Endothelial cell (in vitro differentiated cells): ENCODE data around the gene SRRT. TPM values are rescaled to one million over a fixed set of nuclear protein-coding genes. Genes with fewer than 3 reads are reported as not detected.
A peak's percentile ranks its signal among the peaks of the same experiment; 100 is the strongest.

Experiments
- DNase-seq: peaks from one replicate; pipeline ENCODE4 v3.0.0; 2021; ENCODE audit warnings: low spot score
- H3K27ac Mint-ChIP-seq: one replicate; pipeline ENCODE4 v1.8.0; 2021; ENCODE audit warnings: mixed read lengths, inconsistent platforms; ENCODE audit not compliant: unreplicated experiment
- H3K27me3 Mint-ChIP-seq: one replicate; pipeline ENCODE4 v1.8.0; 2021; ENCODE audit warnings: mild to moderate bottlenecking, moderate library complexity, mixed read lengths, inconsistent platforms; ENCODE audit not compliant: unreplicated experiment
- H3K36me3 Mint-ChIP-seq: one replicate; pipeline ENCODE4 v1.8.0; 2021; ENCODE audit warnings: mild to moderate bottlenecking, low read depth, mixed read lengths, inconsistent platforms; ENCODE audit not compliant: unreplicated experiment
- H3K4me1 Mint-ChIP-seq: one replicate; pipeline ENCODE4 v1.8.0; 2021; ENCODE audit warnings: mild to moderate bottlenecking, mixed read lengths, inconsistent platforms; ENCODE audit not compliant: unreplicated experiment
- H3K4me3 Mint-ChIP-seq: one replicate; pipeline ENCODE4 v1.8.0; 2021; ENCODE audit warnings: mild to moderate bottlenecking, mixed read lengths, inconsistent platforms; ENCODE audit not compliant: unreplicated experiment
- H3K9me3 Mint-ChIP-seq: one replicate; pipeline ENCODE4 v1.8.0; 2021; ENCODE audit warnings: mixed read lengths, inconsistent platforms; ENCODE audit not compliant: unreplicated experiment
- total RNA-seq: library from RNA; stranded (reverse); fragmentation: NEBNext Ultra II Directional; extraction: Animal tissue kit (Norgen Biotek cat#: 25700); gene quantifications from one replicate; pipeline ENCODE4 v1.2.1, GENCODE V29; 2021; ENCODE audit not compliant: unreplicated experiment
- TF ChIP-seq, protein P1 (sequence below): fragments of 200-600 bp; sonication (generic); IDR thresholded peaks from one replicate; pipeline ENCODE4 v1.5.0; 2021; ENCODE audit warnings: antibody characterized with exemption; ENCODE audit not compliant: unreplicated experiment

Gene SRRT
- total RNA-seq, 1 donor from 2014 or later: 173 TPM

GRCh38 chr7:100875356-100875751 lies 451 bp downstream of the SRRT start:
- Mint-ChIP-seq H3K4me1 (peaks cover 41% of the 10 kb centered on the region), H3K36me3 (peaks cover 43% of the 10 kb centered on the region), H3K27ac (peak overlapping the region; percentile 87), H3K9me3 (no peaks in the 10 kb centered on the region), H3K4me3 (peak overlapping the region; percentile 98), H3K27me3 (peaks cover 25% of the 10 kb centered on the region)
- TF ChIP-seq, protein P1, sequence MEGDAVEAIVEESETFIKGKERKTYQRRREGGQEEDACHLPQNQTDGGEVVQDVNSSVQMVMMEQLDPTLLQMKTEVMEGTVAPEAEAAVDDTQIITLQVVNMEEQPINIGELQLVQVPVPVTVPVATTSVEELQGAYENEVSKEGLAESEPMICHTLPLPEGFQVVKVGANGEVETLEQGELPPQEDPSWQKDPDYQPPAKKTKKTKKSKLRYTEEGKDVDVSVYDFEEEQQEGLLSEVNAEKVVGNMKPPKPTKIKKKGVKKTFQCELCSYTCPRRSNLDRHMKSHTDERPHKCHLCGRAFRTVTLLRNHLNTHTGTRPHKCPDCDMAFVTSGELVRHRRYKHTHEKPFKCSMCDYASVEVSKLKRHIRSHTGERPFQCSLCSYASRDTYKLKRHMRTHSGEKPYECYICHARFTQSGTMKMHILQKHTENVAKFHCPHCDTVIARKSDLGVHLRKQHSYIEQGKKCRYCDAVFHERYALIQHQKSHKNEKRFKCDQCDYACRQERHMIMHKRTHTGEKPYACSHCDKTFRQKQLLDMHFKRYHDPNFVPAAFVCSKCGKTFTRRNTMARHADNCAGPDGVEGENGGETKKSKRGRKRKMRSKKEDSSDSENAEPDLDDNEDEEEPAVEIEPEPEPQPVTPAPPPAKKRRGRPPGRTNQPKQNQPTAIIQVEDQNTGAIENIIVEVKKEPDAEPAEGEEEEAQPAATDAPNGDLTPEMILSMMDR: no peak
- no peak for DNase-seq

DNA sequence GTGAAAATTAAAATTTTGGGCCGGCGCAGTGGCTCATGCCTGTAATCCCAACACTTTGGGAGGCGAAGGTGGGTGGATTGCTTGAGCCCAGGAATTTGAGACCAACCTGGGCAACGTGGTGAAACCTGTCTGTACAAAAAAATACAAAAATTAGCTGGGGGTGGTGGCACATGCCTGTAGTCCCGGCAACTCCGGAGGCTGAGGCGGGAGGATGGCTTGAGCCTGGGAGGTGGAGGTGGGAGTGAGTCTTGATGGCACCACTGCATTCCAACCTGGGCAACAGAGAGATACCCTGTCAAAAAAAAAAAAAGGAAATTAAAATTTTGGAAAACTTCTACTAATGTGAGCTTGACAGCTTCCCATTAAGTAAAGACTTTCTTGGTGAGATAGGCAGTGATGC lies 3.1 kb downstream of the SRRT start:
- no peak overlapping the region for H3K27ac Mint-ChIP-seq
- peaks cover 36% of the 10 kb centered on the region for H3K4me1 Mint-ChIP-seq
- peaks cover 13% of the 10 kb centered on the region for H3K27me3 Mint-ChIP-seq
- H3K36me3 Mint-ChIP-seq: peaks cover 49% of the 10 kb centered on the region
- TF ChIP-seq, protein P1: no peak
- no peaks in the 10 kb centered on the region for H3K9me3 Mint-ChIP-seq
- no peak for DNase-seq
- H3K4me3 Mint-ChIP-seq: peak overlapping the region; percentile 47

GRCh38 chr7:100878685-100879084 lies 3.8 kb downstream of the SRRT start:
- peaks cover 18% of the 10 kb centered on the region for H3K27me3 Mint-ChIP-seq
- H3K4me1 Mint-ChIP-seq: peaks cover 43% of the 10 kb centered on the region
- H3K9me3 Mint-ChIP-seq: no peaks in the 10 kb centered on the region
- H3K4me3 Mint-ChIP-seq: no peak overlapping the region
- peak overlapping the region; percentile 31 for H3K27ac Mint-ChIP-seq
- DNase-seq: no peak
- peaks cover 52% of the 10 kb centered on the region for H3K36me3 Mint-ChIP-seq
- TF ChIP-seq, protein P1: no peak

DNA sequence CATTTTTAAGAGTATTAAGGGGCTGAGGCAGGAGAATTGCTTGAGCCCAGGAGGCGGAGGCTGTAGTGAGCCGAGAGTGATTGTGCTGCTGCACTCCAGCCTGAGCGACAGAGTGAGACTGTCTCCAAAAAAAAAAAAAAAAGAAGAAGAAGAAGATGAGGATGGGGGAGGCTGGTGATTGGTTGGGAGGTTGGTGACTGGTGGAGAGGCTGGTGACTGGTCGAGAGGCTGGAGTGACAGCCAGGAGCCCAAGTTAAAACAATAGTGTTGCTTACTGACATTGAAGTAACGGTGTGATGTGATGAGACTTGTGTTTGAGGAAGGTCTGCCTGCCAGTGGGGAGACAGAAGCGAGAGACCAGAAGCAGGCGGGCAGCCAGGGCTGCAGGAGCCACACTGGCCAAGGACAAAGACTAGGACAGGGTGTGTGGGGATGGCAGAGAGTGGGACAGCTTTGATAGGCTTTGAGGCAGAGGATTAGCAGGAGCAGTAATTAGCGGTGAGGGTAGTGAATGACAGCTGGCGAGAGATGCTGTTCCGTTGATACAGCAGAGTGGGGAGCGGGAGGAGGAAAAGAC lies 4.9 kb downstream of the SRRT start:
- H3K27ac Mint-ChIP-seq: no peak overlapping the region
- H3K27me3 Mint-ChIP-seq: peaks cover 14% of the 10 kb centered on the region
- no peaks in the 10 kb centered on the region for H3K9me3 Mint-ChIP-seq
- peak overlapping the region; percentile 13 for H3K4me3 Mint-ChIP-seq
- peaks cover 55% of the 10 kb centered on the region for H3K36me3 Mint-ChIP-seq
- TF ChIP-seq, protein P1: no peak
- no peak for DNase-seq
- peaks cover 52% of the 10 kb centered on the region for H3K4me1 Mint-ChIP-seq

- Mint-ChIP-seq H3K9me3 (no peaks in the 10 kb centered on the region), H3K4me3 (no peak overlapping the region), H3K4me1 (peaks cover 45% of the 10 kb centered on the region), H3K36me3 (peaks cover 60% of the 10 kb centered on the region), H3K27me3 (peaks cover 13% of the 10 kb centered on the region), H3K27ac (peak overlapping the region; percentile 18)
- TF ChIP-seq, protein P1: no peak
- DNase-seq: no peak
Measured at GRCh38 chr7:100880645-100881044, 5.7 kb downstream of the SRRT start.
